HAP-1 (cell line): ENCODE results near the gene MPRIP.
"Not testable (repeated sequence)": the region's sequence is repeated elsewhere in the genome, so short reads cannot be mapped to it uniquely, and the experiment has no call there.

ENCODE experiments used
- DNase-seq, 2 experiments: peaks; one replicate each; pipeline ENCODE4 v3.0.0-alpha.2; 2016 to 2020; ENCODE audit warnings: low spot score in 2 of 2
- H3K27me3 ChIP-seq: fragments of 250-450 bp; sonication (Bioruptor Pico); 2 replicates; pipeline ENCODE4 v1.5.1; 2020; ENCODE audit warnings: low read depth, mild to moderate bottlenecking, moderate library complexity
- H3K36me3 ChIP-seq: fragments of 250-450 bp; sonication (Bioruptor Pico); replicated peaks from 2 replicates; pipeline ENCODE4 v1.5.1; 2020; ENCODE audit warnings: mild to moderate bottlenecking
- H3K4me1 ChIP-seq: fragments of 250-450 bp; sonication (Bioruptor Pico); 2 replicates; pipeline ENCODE4 v1.5.1; 2020; ENCODE audit warnings: mild to moderate bottlenecking
- H3K4me3 ChIP-seq: fragments of 250-450 bp; sonication (Bioruptor Pico); 2 replicates; pipeline ENCODE4 v1.5.1; 2020; ENCODE audit warnings: mild to moderate bottlenecking, moderate library complexity
- H3K9me3 ChIP-seq: fragments of 250-450 bp; sonication (Bioruptor Pico); 2 replicates; pipeline ENCODE4 v1.5.1; 2020; ENCODE audit warnings: mild to moderate bottlenecking, moderate library complexity
- in situ Hi-C: fragments of 300-500 bp; cut with MboI; formaldehyde crosslinking; loops from 3 replicates; pipeline ENCODE4 v1.14.3; 2020; ENCODE audit warnings: low sequenced_read_pairs, inconsistent platforms, mixed read lengths

MPRIP gene

DNA sequence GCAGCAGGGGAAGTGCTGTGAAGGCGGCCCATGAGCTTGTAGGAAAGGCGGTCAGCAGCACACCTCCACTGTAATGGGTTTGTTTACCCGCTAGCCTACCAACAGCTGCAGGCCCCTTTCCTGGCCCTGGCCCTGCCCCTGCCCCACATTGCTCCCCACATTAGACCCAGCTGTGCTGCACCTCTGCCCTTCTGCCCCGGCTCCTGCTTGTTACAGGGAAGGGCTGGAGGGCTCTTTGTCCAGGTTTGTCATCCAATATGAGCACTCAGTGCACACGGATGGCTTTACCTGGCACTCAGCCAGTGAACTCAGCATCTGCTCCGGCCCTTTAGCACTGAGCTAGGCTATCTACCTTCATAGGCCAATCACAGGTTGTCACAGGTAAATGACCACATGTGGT is 34.4 kb upstream of the MPRIP start:
- not testable (repeated sequence) for H3K36me3 ChIP-seq, DNase-seq, H3K9me3 ChIP-seq, H3K4me1 ChIP-seq, H3K27me3 ChIP-seq, H3K4me3 ChIP-seq
- in situ Hi-C loops: loop anchor here (10.0 kb wide), 1 partner anchor 197 kb away; the partner anchor contains the start of gene PLD6

- H3K36me3 ChIP-seq, DNase-seq: not testable (repeated sequence)
- in situ Hi-C loops: loop anchor here (10.0 kb wide), 1 partner anchor 196 kb away; the partner anchor contains the start of gene PLD6
Observed at GRCh38 chr17:17008621-17009397, 33.4 kb upstream of the MPRIP start.

DNA sequence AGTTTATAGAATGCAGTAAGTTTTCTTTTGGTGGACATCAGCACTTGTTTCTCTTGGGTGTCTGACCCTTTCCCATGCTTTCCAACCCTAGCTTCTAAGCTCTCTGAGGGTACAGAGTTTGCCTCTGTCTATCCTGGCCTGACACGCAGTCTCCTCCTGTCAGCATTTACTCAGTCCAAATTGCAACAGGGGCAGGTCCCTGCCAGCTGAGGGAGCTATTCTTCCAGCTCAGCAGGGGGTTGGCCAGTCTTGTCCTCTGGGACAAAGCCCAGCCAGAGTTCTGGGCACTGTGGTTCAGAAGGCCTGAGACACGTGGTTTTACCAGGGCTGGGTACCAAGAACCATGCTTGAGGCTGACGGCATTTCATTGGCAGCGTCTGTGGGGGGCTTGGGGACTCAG is 32.3 kb upstream of the MPRIP start:
- H3K4me3 ChIP-seq, H3K27me3 ChIP-seq, DNase-seq, H3K9me3 ChIP-seq, H3K36me3 ChIP-seq, H3K4me1 ChIP-seq: not testable (repeated sequence)
- in situ Hi-C loops: loop anchor here (10.0 kb wide), 1 partner anchor 195 kb away; the partner anchor contains the start of gene PLD6

More at GRCh38 chr17:17008621-17009397, 33.4 kb upstream of the MPRIP start:
- not testable (repeated sequence) for H3K27me3 ChIP-seq, H3K4me1 ChIP-seq, H3K9me3 ChIP-seq, H3K4me3 ChIP-seq

DNA sequence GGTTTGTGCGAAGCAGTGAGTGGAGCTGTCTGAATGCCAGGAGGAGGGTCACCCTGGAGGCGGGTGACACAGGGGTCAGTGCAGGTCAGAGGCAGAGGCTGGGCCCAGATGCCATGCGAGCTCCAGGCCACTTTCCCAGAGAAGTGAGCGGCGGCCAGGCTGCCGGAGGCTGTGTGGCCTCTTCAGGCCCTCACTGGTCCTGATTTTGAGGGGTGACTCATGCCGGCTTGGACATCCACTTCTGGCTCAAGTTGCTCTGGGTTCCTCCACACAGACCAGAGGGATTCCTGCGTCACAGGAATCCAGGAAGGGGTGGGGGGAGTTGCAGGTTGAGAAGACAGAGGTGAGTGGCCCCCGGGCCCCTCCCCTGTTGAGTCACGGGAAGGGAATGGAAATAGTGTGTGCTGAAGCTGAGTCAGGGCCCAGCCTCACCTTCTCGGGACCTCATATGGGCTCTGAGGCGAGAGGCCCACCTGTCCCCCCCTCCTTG is 31.7 kb upstream of the MPRIP start:
- in situ Hi-C loops, H3K4me3 ChIP-seq, H3K36me3 ChIP-seq, H3K9me3 ChIP-seq, DNase-seq, H3K4me1 ChIP-seq, H3K27me3 ChIP-seq: not testable (repeated sequence)

DNA sequence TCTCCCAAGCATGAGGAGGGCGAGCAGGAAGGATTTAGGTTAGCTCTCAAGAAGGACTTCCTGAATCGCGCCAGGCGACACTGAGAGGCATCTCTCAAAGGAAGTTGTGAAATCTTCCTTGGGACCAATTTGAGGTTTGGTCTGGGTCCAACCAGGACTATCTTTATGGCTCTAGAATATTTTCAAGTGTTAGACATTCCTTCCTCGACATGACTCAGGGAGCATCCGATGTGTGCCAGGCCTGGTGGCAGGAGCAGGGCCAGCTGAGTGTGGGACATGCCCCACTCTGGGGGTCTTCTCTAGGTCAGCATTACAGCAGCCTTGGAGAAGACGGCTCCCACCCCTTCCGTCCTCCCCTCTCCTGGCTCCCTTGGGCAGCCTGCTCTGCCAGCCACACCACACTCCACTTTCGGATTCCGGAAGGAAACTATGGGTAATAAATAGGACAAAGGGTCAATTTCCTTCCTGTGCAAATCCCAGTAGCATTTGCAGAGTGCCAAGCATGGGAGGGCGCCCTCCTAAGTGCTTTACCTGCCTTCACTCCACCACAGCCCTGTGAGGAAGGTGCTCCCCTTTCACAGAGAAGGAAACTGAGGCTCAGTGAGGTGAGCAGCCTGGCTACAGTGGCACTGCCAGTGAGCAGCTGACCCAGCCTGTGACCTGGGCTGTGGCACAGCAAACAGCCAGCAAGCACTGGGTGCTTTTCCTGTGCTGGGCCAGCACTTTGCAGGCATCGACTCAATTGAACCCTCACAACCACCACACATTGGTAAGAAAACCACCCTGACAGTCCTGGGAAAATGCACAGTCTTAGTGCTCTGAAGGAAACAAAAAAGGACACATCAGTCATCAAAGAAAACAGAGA is 31.0 kb upstream of the MPRIP start:
- H3K4me1 ChIP-seq, H3K9me3 ChIP-seq, DNase-seq, in situ Hi-C loops, H3K36me3 ChIP-seq, H3K4me3 ChIP-seq, H3K27me3 ChIP-seq: not testable (repeated sequence)

DNA sequence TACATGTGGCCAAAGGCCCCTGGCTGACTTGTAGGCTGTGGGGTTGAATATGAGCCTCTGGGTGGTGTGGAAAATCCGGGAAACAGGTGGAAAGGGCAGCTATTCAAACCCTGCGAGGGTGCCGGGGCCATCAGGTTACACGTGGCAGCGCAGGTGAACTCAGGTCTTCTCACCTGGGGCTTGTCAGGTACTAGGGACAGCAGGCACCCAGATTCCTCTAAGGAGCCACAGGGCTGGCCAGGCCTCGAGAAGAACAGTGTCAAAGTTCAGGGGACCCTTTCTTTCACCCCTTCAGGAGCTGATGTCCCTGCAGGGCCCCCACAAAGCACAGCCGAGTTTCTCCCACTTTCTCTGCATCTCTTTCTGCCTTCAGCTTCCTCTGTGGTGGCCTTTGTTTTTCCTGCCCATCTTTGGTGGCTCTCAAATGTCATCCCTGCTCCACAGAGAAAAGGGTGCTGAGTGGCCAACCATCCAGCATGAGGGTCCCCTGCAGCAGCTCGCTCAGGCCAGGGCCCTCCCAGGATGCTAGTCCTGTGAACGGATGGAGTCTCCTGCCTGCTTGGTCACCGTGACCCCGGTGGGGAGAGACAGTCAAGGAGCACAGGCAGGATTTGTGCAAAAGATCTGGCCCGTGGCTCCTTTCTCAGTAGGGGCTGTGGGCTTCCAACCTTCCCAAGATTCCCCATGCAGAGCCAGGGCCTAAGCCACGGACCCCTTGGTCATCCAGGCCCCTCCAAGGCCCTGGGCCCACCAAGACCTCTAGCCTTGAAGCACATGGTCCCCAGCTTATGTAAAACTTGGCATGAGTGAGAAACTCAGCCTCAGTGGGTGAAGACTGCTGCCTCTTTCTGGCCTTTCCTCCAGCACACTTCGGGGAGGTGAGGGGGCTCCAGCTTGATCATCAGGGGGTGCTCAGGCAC is 28.2 kb upstream of the MPRIP start:
- in situ Hi-C loops, H3K27me3 ChIP-seq, H3K9me3 ChIP-seq, H3K36me3 ChIP-seq, H3K4me1 ChIP-seq, H3K4me3 ChIP-seq, DNase-seq: not testable (repeated sequence)

DNA sequence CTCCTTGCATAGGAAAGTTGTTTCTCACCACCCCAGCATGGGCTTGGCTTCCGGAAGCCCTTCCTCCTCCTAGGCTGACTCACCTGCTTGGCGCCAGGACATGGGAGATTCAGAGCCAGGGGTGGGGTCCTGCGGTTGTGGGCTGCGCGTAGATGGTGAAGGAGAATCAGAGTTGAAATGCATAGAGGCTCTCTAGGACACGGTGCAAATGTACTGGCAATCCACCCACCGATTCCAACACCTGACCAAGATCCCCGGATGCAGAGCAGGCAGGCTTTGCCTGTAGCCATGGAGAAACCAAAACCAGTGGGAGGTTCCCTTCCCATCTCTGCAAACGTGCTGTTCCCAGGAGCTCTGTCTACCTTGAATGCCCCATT is 27.5 kb upstream of the MPRIP start:
- H3K9me3 ChIP-seq, H3K36me3 ChIP-seq, H3K27me3 ChIP-seq, H3K4me3 ChIP-seq, DNase-seq, H3K4me1 ChIP-seq, in situ Hi-C loops: not testable (repeated sequence)

GRCh38 chr17:17015230-17015629 is 27.0 kb upstream of the MPRIP start:
- Histone ChIP-seq H3K36me3 (no peaks in the 10 kb centered on the region), H3K27me3 (no peaks in the 10 kb centered on the region), H3K9me3 (no peaks in the 10 kb centered on the region), H3K4me3 (no peak overlapping the region), H3K4me1 (no peaks in the 10 kb centered on the region)
- no peak for DNase-seq
- in situ Hi-C loops: no loop called here

GRCh38 chr17:17016199-17017197 is 25.8 kb upstream of the MPRIP start:
- in situ Hi-C loops: not testable (repeated sequence)

DNA sequence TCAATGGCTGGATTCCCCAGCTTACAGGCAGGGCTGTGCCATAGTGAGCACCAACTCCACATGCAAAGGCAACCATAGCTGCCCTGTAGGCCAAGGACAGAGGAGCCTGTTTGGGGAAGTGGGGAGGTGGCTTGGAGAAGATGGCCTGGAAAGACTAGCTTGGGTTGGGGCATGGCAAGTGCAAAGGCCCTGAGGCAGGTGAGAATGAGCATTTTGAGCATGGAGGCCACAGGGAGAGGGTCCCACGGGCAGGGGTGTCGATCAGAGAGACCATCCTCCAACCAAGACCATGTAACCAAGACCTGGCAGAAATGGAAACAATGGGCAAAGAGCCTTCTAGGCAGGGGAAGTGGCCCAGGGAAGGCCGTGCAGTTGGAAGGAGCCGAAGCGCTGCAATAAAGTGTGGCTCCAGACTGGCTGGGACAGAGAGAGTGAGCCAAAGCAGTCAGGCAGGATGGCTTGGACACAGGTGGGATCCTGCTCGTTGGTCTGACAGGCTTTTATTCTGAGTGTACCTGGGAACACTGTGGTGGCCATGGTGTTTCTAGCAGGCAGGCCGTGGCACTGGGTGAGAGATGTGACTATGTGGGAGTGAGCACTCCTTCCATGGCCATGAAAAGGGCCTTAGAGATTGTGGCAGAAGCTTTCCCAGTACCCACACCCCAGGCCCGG is 24.8 kb upstream of the MPRIP start:
- H3K4me1 ChIP-seq: no peaks in the 10 kb centered on the region
- no peaks in the 10 kb centered on the region for H3K36me3 ChIP-seq
- no peaks in the 10 kb centered on the region for H3K27me3 ChIP-seq
- H3K9me3 ChIP-seq: no peaks in the 10 kb centered on the region
- no peak overlapping the region for H3K4me3 ChIP-seq
- in situ Hi-C loops: no loop called here
- DNase-seq: no peak

More at GRCh38 chr17:17016199-17017197, 25.8 kb upstream of the MPRIP start:
- not testable (repeated sequence) for H3K27me3 ChIP-seq, H3K9me3 ChIP-seq, H3K36me3 ChIP-seq, H3K4me3 ChIP-seq, DNase-seq, H3K4me1 ChIP-seq

DNA sequence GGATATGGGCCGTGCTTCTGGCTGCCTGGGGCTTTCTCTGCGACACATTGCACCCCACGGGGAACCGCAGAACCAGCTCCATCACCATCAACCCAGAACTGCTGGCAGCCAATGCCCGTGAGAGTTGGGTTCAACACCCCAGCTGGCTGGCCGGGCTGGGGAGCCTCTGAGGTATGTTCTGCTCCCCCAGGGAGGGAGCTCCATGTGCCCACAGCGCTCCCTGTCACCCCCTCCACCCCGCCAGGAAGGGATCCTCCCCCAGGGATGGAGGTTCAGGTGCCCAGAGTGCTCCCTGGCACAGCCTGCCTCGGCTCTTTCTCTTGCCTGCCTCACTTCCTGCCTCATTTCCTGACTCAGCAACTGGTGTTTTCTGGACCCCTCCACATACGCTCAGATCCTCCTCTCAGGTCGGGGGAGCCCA is 24.2 kb upstream of the MPRIP start:
- no peak for DNase-seq
- Histone ChIP-seq H3K9me3 (no peaks in the 10 kb centered on the region), H3K27me3 (no peaks in the 10 kb centered on the region), H3K4me3 (no peak overlapping the region), H3K36me3 (no peaks in the 10 kb centered on the region), H3K4me1 (no peaks in the 10 kb centered on the region)
- in situ Hi-C loops: no loop called here
